Activated CD4-positive, alpha-beta T cell treated with anti-CD3 and anti-CD28 coated beads for 36 hours (primary cell): ENCODE data around the gene KRT6B. TPM values are rescaled to one million over a fixed set of nuclear protein-coding genes. Genes with fewer than 3 reads are reported as not detected.

Experiments
- ATAC-seq: fragments of 200-7000 bp; cut with Tn5 transposase; one replicate; pipeline ENCODE4 v1.10.0; 2021; ENCODE audit warnings: mild to moderate bottlenecking, moderate library complexity
- CTCF ChIA-PET: fragments of 350-600 bp; sonication (Branson Sonifier 250); formaldehyde crosslinking; loops from one replicate; lab custom pipeline; 2021; ENCODE audit warnings: antibody characterized with exemption; lab: Charles Lee
- POLR2A ChIA-PET: fragments of 350-600 bp; sonication (Branson Sonifier 250); formaldehyde crosslinking; loops from one replicate; lab custom pipeline; 2021; ENCODE audit warnings: antibody characterized with exemption, inconsistent platforms; lab: Charles Lee
- DNase-seq: peaks from one replicate; pipeline ENCODE4 v3.0.0-alpha.2; 2020
- H3K27ac Mint-ChIP-seq: one replicate; pipeline ENCODE4 v1.8.0; 2021; ENCODE audit warnings: mixed read lengths
- H3K27me3 Mint-ChIP-seq: one replicate; pipeline ENCODE4 v1.8.0; 2021; ENCODE audit warnings: mixed read lengths
- H3K36me3 Mint-ChIP-seq: one replicate; pipeline ENCODE4 v1.8.0; 2021; ENCODE audit warnings: low read depth, mixed read lengths
- H3K4me1 Mint-ChIP-seq: one replicate; pipeline ENCODE4 v1.8.0; 2021; ENCODE audit warnings: mixed read lengths
- H3K4me3 Mint-ChIP-seq: one replicate; pipeline ENCODE4 v1.8.0; 2021; ENCODE audit warnings: mild to moderate bottlenecking, moderate library complexity, mixed read lengths
- H3K9me3 Mint-ChIP-seq: one replicate; pipeline ENCODE4 v1.8.0; 2021; ENCODE audit warnings: low read depth, mixed read lengths
- intact Hi-C, 2 experiments: fragments of 100-400 bp; cut with DNase I in 1 of 2; cut with micrococcal nuclease in 1 of 2; formaldehyde crosslinking; loops; one replicate each; pipeline versions ENCODE4 v1.14.2 to v1.15.1; 2022 to 2024; cut with DNase I, micrococcal nuclease
- total RNA-seq, 2 experiments: library from RNA; stranded (reverse); gene quantifications; one replicate each; pipeline ENCODE4 v1.2.3, GENCODE V29; 2021

The KRT6B gene
- total RNA-seq, 2 experiments from 2014 or later, result not detected

DNA sequence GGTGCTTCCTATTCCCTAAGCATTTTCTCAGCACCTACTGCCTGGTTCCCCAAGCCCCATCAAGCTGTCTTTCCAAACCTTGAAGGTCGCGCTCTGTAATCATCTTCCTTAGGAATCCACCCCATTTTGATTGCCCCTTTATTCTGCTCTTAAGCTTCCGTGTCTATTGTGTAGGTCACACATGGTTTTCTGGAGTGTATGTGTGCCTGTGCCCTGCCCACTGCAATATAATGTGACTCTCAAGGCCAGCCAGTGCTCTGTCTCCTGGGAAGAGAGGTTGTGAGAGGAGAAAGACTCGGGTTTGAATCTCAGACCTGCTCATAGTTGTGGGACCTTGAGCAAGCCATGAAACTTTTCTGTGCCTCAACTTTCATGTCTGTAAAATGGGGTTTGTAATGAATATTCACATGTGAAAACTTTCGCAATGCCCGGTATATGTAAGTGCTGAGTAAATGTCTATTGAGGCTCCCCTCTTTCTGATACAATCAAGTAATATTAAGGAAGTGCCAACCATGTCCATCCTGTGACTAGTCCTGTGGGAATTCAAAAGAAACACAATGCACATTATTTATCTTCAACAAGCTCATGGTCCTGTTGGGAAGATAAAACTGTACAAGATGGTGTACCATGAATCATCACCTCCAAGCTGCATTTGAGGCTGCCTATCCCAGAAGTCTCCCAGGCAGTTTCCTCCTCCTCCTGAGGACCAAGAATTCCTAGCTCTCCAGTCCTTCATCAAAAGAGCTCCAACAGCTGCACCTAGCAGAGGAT lies 17.0 kb downstream of the KRT6B start:
- Mint-ChIP-seq H3K9me3 (no peaks in the 10 kb centered on the region), H3K27me3 (peaks cover 7% of the 10 kb centered on the region), H3K27ac (no peak overlapping the region), H3K4me3 (no peak overlapping the region), H3K36me3 (no peaks in the 10 kb centered on the region), H3K4me1 (no peaks in the 10 kb centered on the region)
- ChIA-PET CTCF (interaction anchor here (0.6 kb wide), 1 partner anchor 41 kb away, joined by 3 read pairs; no protein-coding TSS in a partner anchor), POLR2A (no interaction called here)
- ATAC-seq, result no peak
- DNase-seq, result no peak
- intact Hi-C loops, result no loop called here

DNA sequence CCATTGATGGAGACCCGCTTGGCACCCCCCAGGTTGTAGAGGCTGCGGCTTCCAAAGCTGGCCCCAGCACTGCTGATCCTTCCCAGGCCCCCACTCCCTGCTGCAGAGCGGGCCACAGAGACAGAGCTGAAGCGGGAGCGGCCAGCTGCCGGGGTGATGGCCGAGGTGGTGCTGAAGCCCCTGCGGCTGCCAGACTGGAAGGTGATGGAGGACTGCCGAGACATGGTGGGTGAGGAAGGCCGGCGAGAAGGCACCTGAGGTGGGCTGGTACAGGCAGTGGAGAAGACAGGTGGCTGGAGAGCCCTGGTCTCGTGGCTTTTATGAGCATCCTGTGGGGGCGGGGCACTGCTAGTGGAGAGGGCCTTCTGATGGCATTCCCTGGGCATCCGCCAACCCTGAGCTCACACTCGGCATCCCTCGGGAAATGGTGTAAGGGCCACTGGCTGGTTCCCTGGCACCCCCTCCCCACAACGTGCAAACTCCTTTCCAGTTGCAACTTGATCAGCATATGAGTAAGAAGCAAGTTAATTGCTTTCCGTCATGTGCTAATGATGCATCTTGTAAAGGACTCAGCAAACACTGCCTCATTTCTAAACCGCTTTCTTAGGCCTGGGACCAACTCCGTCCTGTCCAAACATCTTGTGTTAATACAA lies 17.7 kb downstream of the KRT6B start, which contains the start of gene KRT75:
Gene KRT75 (minus strand): TSS at position 291 of the 653 bp plus-strand sequence. CDS start 67 bp downstream, at position 224.
- Mint-ChIP-seq H3K4me1 (no peaks in the 10 kb centered on the region), H3K36me3 (no peaks in the 10 kb centered on the region), H3K9me3 (no peaks in the 10 kb centered on the region), H3K4me3 (no peak within 1 kb of the TSS), H3K27me3 (peaks cover 4% of the 10 kb centered on the region), H3K27ac (no peak within 1 kb of the TSS)
- intact Hi-C loops, result no loop called here
- POLR2A ChIA-PET, result no interaction called here
- no peak for DNase-seq
- CTCF ChIA-PET, result no interaction called here
- no peak for ATAC-seq

DNA sequence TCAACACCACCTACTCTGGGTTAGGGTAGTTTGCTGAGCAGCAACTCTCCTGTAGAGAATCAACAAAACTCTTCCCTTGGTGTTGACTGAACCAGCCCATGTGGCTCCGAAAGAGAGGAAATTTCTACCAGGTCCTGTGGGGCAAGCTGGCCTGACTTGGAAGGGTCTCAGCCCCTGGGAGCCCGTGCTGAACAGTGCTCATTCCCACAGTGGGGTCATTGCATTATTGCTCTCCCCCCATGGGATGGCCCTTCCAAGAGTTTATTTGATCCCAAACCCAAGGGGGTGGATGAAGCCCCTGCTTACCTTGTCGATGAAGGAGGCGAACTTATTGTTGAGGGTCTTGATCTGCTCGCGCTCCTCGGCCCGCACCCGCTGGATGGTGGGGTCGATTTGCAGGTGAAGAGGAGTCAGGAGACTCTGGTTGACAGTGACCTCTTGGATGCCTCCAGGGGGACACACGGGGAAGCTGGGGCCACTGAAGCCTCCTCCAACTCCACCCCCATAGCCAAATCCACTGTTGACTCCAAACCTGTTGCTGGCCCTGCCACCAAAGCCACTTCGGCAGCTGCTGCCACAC lies 18.4 kb downstream of the KRT6B start:
- Mint-ChIP-seq H3K36me3 (no peaks in the 10 kb centered on the region), H3K4me3 (no peak overlapping the region), H3K27ac (no peak overlapping the region), H3K9me3 (no peaks in the 10 kb centered on the region), H3K27me3 (peaks cover 4% of the 10 kb centered on the region), H3K4me1 (no peaks in the 10 kb centered on the region)
- ATAC-seq (no peak), DNase-seq (no peak)
- CTCF ChIA-PET, result no interaction called here
- intact Hi-C loops, result no loop called here
- POLR2A ChIA-PET, result no interaction called here

DNA sequence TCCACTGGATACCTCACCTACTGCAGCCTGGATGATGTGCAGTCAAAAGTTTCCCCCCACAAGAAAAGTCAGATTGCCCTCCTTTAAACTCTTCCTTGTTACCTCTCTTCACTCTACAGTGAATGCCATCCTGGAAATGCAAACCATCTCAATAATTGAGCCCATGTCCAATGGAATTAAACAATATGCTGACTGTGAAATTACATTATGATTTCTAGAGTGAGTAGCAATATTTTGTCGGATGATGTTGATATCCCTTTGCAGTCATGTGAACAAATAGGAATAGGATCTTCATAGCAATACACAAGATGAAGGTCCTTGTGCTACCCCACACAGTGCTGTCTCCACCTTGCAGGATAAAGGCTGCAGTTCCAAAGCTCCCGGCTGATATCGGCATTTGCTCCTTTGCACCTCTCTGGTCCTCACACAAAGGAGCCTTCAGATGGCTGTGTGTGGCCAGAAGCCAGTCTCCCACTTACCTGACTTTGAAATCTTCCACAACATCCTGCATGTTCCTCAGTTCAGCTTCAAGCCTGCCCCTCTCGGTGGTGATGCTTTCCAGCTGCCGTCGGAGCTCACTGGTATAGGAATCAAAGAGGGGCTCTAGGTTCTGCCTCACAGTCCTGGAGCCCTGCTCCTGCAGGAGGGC lies 19.3 kb downstream of the KRT6B start:
- no peak for ATAC-seq
- H3K27me3 Mint-ChIP-seq, result peaks cover 4% of the 10 kb centered on the region
- intact Hi-C loops, result no loop called here
- H3K9me3 Mint-ChIP-seq, result no peaks in the 10 kb centered on the region
- no peak for DNase-seq
- H3K4me1 Mint-ChIP-seq, result no peaks in the 10 kb centered on the region
- ChIA-PET CTCF (interaction anchor here (0.6 kb wide), 1 partner anchor 74 kb away, joined by 3 read pairs; no protein-coding TSS in a partner anchor), POLR2A (no interaction called here)
- H3K36me3 Mint-ChIP-seq, result no peaks in the 10 kb centered on the region
- H3K27ac Mint-ChIP-seq, result no peak overlapping the region
- no peak overlapping the region for H3K4me3 Mint-ChIP-seq

DNA sequence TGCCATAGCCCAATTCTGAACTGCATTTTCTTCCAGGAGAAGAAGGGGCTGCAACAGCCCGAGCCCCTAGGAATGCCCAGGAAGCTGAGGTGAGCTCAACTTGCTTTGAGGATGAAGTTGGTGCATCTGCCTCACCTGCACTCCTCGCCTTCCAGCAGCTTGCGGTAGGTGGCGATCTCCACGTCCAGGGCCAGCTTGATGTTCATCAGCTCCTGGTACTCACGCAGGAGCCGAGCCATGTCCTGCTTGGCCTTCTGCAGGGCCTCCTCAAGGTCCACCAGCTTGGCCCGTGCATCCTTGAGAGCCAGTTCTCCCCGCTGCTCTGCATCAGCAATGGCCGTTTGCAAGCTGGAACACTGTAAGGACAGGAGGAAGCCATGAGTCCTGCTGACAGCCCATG lies 23.8 kb downstream of the KRT6B start:
- DNase-seq, result peak; percentile 12
- Mint-ChIP-seq H3K27me3 (no peaks in the 10 kb centered on the region), H3K4me1 (no peaks in the 10 kb centered on the region), H3K36me3 (no peaks in the 10 kb centered on the region), H3K27ac (no peak overlapping the region), H3K9me3 (no peaks in the 10 kb centered on the region), H3K4me3 (no peak overlapping the region)
- CTCF ChIA-PET, result interaction anchor here (0.6 to 1.3 kb wide), 5 partner anchors 9 to 1318 kb away, joined by 3 to 4 read pairs (median 3); no protein-coding TSS in a partner anchor
- POLR2A ChIA-PET, result no interaction called here
- ATAC-seq, result no peak
- intact Hi-C loops, result no loop called here

DNA sequence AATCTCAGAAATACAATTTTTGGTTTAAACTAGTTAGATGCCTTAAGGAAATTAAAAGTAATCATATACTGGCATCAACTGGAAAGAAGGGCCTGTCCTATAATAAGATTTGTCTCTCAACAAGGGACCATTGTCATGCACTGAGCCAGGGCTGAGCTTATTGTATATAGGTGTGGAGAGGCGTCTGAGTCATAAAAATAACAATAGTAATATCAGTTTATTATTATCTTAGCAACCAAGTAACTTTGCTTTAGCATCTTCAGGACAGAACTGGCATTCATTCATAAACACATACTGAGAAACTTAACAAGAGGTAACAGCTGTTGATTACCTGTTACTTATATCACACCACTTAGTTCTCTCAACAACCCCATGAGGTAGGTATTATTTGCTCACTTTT lies 24.9 kb downstream of the KRT6B start:
- Mint-ChIP-seq H3K36me3 (no peaks in the 10 kb centered on the region), H3K27me3 (no peaks in the 10 kb centered on the region), H3K4me3 (no peak overlapping the region), H3K4me1 (no peaks in the 10 kb centered on the region), H3K27ac (no peak overlapping the region), H3K9me3 (no peaks in the 10 kb centered on the region)
- POLR2A ChIA-PET, result no interaction called here
- ATAC-seq, result no peak
- DNase-seq, result no peak
- CTCF ChIA-PET, result interaction anchor here (0.6 to 1.3 kb wide), 4 partner anchors 84 to 458 kb away, joined by 3 to 4 read pairs (median 3); no protein-coding TSS in a partner anchor
- intact Hi-C loops, result no loop called here

DNA sequence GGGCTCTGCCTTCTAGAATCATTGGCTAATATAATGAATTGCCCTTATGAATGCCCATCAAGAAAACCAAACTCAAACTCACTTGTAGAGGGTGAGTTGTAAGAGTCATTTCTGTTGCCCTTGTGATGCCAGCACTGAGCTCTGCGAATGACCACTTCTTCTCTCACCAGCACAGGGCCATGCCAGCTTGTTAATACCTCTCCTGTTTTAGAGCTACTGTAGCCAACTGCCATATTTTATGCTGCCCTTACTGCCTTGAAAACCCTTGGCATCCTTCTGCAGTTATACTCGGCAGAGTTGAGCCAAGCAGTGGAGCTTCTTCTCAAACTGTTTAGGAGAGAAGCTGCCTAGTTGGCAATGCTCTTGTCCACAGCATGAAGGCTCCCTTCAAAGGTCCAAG lies 25.9 kb downstream of the KRT6B start:
- DNase-seq, result no peak
- Mint-ChIP-seq H3K4me3 (no peak overlapping the region), H3K27ac (no peak overlapping the region), H3K4me1 (no peaks in the 10 kb centered on the region), H3K36me3 (no peaks in the 10 kb centered on the region), H3K27me3 (no peaks in the 10 kb centered on the region), H3K9me3 (no peaks in the 10 kb centered on the region)
- CTCF ChIA-PET, result no interaction called here
- POLR2A ChIA-PET, result no interaction called here
- ATAC-seq, result no peak
- intact Hi-C loops, result no loop called here

DNA sequence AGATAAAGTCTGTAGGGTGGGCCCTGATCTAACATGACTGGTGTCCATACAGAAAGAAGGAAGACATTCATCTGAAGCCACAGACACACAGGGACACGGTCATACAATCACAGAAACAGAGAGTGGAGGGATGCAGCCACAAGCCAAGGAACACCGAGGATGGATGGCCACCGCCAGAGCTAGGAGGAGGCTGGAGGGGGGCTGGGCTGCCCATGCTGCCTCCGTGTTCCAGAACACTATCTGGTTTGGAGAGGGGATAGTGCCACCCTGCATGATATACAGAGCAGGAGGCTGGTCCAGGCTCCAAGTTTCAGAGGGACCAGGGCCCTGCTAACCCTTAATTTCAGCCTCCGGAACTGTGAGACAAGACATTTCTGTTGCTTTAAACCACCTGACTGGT lies 26.5 kb downstream of the KRT6B start:
- Mint-ChIP-seq H3K4me1 (no peaks in the 10 kb centered on the region), H3K27me3 (no peaks in the 10 kb centered on the region), H3K36me3 (no peaks in the 10 kb centered on the region), H3K9me3 (no peaks in the 10 kb centered on the region), H3K4me3 (no peak overlapping the region), H3K27ac (no peak overlapping the region)
- intact Hi-C loops, result no loop called here
- CTCF ChIA-PET, result no interaction called here
- no peak for ATAC-seq
- no peak for DNase-seq
- POLR2A ChIA-PET, result no interaction called here

DNA sequence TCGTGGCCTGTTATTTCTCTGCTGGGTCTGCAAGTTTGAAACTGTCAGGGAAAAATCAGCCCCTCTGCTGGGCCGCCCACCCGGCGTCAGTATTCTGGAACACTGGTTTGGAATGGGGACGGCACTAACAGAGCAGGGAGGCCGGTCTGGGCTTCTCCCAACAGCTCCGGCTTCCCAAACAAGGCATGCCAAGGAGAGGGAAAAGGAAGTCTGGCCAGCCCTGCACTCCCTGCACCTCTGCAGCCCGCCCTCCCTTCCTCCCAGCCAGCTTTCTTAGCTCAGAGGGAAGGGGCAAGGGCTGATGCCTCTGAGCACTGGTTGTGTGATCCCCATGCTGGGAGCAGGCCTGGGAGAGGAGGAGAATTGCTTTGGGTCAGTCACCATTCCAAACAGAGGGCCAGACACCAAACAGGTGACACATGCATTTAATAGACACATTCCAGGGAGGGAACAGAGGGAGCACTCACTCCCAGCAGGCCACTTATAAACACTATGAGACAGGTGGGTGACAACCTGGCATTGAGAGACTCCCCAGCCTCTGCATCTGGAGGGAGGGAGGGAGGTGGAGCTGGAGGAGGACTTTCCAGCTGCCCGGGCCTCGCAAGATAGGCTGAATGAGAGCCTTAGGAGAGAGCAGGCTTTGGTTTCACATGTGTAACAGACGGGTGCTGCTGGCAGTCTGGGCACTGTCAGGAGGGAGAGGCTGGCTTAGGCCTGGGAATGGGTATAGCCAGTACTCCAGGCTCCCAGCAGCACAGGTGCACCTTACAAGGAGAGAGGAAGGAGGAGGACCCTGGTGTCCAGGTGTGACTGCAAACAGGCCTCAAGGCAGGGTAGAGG lies 28.1 kb downstream of the KRT6B start:
- ChIA-PET CTCF (no interaction called here), POLR2A (no interaction called here)
- DNase-seq (no peak), ATAC-seq (no peak)
- Mint-ChIP-seq H3K4me3 (no peak overlapping the region), H3K36me3 (no peaks in the 10 kb centered on the region), H3K9me3 (no peaks in the 10 kb centered on the region), H3K27ac (no peak overlapping the region), H3K27me3 (no peaks in the 10 kb centered on the region), H3K4me1 (no peaks in the 10 kb centered on the region)
- intact Hi-C loops, result no loop called here

DNA sequence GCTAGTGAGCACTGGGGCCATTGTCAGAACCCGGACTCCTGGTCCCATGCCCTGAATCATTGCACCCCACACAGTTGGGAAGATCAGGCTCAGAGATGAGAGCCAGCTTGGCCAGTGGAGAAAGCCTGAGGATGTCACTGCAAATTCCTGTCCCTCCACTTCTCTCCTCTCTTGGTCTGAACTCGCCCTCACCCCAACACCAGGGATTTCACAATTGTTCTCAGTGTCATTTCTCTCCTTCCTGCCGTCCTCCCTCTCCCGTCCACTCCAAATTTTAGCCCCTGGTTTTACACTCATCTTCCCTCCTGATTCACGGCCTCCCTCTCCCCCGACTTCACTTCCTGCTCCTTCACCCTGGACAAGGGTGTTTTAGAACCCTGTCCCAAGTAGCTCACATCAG lies 28.9 kb downstream of the KRT6B start:
- H3K9me3 Mint-ChIP-seq, result no peaks in the 10 kb centered on the region
- intact Hi-C loops, result no loop called here
- POLR2A ChIA-PET, result no interaction called here
- no peak for ATAC-seq
- H3K27ac Mint-ChIP-seq, result no peak overlapping the region
- no peaks in the 10 kb centered on the region for H3K36me3 Mint-ChIP-seq
- CTCF ChIA-PET, result interaction anchor here (0.6 kb wide), 1 partner anchor 695 kb away, joined by 4 read pairs; no protein-coding TSS in a partner anchor
- no peaks in the 10 kb centered on the region for H3K4me1 Mint-ChIP-seq
- H3K4me3 Mint-ChIP-seq, result no peak overlapping the region
- no peak for DNase-seq
- no peaks in the 10 kb centered on the region for H3K27me3 Mint-ChIP-seq

DNA sequence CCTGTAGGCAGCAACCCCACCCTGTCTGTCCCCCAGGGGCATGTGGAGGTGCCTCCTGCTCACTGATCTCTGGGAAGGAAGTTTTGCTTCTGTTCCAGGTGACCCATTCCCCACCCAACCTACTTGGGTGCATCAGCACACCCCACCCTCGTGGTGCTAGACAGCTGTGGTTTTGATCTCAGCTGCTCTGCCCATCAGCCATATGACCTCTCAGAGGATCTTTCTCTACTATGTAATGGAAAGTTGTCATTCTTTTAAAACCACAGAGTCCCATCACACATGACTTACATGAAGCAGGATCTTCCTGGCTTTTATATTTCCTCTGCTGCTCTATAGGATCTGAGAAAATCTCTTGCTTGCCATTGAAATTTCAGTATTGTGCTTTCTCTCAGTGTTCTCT lies 32.3 kb downstream of the KRT6B start:
- no peaks in the 10 kb centered on the region for H3K4me1 Mint-ChIP-seq
- DNase-seq (no peak), ATAC-seq (no peak)
- no peaks in the 10 kb centered on the region for H3K9me3 Mint-ChIP-seq
- no peak overlapping the region for H3K27ac Mint-ChIP-seq
- H3K4me3 Mint-ChIP-seq, result no peak overlapping the region
- no peaks in the 10 kb centered on the region for H3K36me3 Mint-ChIP-seq
- POLR2A ChIA-PET, result no interaction called here
- CTCF ChIA-PET, result interaction anchor here (0.6 to 0.7 kb wide), 2 partner anchors 9 to 1685 kb away, joined by 3 to 4 read pairs; no protein-coding TSS in a partner anchor
- intact Hi-C loops, result no loop called here
- H3K27me3 Mint-ChIP-seq, result no peaks in the 10 kb centered on the region
